ENCODE data around the gene SMTNL1.

Gene SMTNL1, protein sequence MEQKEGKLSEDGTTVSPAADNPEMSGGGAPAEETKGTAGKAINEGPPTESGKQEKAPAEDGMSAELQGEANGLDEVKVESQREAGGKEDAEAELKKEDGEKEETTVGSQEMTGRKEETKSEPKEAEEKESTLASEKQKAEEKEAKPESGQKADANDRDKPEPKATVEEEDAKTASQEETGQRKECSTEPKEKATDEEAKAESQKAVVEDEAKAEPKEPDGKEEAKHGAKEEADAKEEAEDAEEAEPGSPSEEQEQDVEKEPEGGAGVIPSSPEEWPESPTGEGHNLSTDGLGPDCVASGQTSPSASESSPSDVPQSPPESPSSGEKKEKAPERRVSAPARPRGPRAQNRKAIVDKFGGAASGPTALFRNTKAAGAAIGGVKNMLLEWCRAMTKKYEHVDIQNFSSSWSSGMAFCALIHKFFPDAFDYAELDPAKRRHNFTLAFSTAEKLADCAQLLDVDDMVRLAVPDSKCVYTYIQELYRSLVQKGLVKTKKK

DNA sequence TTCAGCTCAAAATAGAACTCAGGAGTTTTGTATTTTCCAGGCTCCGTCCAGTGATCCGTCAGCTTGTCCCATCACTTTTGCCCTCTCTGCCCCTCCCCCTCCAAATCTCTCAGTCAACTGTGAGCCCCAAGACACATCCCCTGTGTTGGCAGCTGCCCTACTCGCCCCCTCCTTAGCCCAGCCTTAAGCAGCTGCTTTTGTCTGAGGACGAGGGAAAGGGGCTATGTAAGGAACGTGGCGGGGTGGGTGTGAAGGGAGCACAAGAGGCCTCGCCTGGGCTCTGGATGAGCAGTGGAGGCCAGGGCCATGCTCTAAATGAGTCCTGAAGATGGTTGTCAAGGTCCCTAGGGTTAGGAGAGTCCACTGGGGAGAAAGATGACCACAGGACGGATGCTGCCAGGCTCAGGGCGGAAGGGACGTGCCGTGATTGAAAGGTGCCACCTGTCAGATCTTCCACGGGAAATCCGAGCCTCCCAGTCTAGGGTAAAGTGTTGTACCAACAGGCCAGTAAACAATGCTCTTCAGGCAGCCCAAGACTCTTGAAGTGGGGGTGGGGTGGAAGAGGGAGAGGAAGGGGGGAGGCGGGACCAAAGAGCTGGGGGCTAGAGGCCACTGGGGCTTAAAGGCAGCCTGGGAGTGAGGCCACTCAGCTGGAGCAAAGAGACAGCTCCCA is at the start of gene SMTNL1:
TSS of gene SMTNL1 (plus strand) at position 649 of the 673 bp plus-strand sequence. CDS start 5,048 bp downstream, outside the sequence.
- no peak for DNase-seq

DNA sequence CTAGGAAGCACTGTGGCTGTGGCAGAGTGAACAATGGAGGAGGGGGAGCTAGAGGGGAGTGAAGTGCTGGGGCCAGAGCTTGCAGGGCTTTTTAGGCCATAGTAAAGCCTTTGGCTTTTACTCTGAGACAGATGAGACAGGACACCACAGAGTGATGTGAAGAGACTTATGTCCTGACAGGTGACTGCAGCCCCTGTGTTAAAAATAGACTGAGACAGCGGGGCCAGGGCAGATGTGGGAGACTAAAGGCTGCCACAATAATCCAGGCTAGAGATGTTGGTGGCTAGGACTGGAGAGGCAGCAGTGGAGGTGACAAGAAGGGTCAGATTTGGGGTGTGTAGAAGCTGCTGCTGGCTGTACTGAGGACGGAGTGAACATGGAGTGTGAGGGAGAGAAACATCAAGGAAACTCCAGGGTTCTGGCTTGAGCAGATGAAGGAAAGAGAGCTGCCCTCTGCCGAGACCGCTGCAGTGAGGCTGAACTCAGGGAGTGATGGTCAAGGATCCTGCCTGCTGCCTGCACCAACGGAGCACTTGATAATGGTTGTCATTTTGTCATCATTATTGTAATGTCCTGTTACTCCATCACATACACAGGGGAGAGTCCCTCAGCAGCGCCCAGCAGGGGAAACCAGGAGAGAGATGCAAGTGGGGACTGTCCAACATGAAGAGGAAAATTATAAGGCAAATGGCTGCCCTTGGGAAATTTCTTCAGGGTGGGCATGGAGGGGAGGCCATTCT is 49.3 kb upstream of the SMTNL1 start:
- DNase-seq = no peak

DNA sequence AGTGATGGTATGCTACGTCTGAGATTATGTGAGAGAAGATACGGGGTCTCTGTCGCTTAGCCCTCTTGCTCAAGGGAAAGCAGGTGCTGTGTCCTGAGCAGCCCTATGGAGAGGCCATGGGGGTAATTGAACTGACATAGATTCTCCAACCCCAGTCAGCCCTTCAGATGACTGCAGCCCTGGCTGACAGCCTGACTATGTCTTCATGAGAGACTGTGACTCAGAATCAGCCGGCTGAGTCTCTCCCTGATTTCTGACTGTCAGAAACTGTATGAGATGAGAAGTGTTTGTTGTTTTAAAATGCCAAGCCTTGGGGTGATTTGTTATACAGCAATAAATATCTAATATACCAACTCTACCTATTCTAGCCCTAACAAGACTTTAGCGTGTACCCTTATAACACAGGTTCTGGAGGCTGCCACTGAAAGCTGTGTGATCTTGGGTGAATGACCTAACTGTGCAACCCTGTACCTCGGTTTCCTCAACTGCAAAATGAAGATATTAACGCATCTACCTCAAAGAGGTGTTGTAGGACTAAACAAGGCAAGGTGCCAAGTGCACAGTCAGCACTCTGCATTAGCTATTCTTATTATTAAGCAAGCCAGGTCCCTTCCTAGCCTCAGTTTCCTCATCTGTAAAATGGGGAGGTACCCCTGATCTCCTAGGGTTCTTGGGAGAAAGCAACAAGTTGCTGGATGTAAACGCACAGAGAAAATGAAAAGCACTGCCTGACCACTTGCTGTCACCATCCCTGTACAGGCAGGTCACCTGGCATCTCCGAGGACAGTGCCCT is 46.7 kb upstream of the SMTNL1 start:
- no peak for DNase-seq

DNA sequence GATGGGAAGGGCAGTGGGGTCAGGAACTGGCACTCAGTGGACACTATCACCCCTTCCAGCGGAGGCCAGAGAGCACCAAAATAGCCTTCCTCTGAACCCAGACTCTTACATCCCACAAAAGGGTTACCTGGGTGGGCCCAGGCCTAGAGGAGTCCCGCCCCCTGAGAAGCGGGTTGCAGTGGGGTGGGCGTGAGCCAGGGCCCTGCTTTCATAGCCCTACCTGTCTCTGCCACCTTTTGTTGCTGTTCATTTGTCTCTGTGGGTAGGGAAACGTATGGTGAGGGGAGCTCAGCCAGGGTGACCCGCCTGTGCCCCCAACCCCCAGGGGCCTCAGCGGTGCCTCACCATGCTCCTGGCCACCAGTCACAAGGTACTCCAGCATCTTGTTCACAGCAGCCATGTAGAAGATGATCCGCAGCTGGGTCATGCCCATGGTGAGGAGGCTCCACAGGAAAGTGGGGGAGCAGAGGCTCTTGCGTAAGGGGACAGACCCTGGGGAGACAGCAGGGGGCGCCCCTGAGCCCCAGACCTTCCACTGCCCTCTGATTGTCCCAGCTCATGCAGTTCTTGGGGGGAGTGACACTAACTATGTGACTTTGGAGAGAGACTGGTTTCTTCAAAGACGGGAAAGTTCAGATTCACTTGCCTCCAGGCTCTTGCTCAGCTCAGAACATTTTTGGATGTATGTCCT is 45.9 kb upstream of the SMTNL1 start:
- no peak for DNase-seq

DNA sequence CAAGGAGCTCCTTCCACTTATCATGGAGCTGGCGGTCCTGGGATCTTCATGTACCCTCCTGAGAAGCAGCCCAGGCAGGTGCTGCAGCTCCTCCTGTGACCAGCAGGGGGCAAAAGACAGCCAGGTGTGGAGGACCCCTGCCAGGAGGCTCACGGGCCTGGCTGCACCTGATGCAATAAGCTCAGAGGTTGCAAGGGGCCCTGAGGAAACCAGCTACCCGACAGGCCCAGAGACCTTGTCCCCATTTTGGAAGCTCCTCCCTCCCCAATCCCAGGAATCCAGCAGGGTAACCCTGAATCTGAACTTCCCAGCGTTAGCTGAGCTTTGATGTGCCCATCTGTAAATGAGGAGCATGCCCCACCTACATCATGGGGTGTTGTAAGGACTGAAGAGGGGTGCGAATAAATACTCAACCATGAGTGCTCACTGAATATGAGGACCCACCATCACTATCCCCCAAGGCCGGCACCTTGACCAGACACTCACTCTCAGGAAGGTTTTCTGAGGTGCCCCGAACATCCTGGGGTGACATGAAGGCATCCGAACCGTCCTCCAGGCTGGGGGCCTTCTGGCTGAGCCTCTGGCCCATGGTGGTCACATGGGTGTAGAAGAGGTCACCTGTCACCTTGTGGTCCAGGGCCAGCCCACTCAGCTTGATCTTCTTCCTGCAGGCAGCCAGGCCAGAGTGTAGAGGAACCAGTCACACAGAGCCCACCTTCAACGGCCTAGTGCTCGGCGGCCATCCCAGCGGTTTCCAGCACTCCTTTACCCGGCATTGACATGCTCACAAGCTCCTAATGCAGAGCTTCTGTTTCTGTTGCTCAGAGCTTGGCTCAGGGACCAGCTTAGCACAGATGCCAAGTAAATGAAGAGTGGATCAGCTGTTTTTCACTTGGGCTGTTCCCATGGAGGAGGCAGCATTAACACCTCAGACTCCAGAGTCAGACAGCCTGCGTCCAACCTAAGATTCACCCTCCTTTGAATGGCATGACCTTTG is 43.6 kb upstream of the SMTNL1 start:
- peak in 1 of 2 experiments; percentile 28 for DNase-seq

DNA sequence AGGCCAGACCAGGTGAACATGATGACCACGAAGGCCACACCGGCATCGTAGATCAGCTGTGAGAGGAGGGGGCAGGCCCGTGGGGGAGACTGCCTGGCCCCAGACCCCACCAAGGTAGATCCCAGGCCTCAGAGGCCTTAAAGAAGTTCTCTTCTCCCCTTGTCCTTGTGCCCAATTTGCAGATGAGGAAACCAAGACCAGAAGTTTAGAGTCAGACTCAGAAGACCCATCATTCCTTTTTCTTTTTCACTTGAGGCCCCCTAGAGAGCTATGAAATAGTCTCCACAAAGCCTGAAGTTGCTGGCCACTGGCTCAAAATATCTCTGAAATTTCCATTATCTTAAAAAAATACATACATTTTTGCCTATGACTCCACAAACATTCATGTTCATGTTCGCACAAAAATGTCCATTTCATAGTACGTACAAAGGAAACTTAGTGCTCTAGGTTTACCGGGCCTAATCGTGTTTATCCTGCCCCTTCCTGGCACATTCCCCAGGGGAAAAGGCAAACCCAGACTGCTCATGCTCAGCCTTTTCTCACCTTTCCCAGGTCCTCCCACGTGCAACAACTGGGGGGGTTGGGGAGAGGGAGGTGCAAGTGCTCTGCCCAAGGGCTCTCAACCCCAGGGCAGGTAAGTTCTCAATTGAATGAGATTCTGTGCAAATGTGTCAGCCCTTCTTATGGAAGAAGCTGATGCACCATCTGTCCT is 41.1 kb upstream of the SMTNL1 start:
- no peak for DNase-seq

DNA sequence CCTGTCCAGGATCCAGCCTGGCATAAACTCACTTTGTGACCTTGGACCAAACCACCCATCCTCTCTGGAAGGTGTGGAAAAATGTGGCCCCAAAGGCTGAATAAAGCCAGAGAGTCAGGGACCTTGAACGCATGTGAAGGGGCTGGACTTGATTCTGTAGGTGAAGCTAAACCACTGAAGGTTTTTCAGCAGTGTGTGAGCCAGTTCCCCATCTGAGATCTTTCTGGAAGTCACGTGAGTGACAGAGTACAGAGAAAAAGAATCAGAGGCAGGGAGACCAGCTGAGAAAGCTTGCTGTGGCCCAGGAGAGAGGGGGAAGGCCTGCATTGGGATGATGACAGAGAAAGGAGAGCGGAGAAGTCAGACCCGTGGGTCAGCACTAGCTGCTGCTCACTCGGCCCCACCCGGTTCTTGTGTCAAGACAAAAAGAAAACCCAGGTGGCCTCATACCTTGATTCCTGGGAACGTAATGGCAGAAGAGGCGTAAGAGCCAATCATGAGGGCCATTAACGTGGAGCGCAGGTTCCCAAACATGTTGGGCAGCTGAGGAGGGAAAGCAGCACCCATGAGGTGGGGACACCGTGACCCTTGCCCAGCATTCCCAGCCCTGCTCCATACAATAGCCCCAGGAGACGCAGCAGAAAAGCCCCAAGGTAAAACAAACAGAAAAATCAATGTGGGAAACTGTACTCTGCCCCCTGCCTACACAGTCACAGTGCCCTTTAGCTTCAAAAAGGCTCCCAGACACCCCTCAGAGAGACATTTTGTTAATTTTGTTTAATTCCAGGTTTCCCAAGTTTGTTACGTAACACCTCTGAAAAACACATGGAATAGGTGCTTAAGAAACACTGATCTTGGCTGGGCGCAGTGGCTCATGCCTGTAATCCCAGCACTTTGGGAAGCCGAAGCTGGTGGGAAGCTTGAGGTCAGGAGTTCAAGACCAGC is 39.8 kb upstream of the SMTNL1 start:
- DNase-seq = no peak

DNA sequence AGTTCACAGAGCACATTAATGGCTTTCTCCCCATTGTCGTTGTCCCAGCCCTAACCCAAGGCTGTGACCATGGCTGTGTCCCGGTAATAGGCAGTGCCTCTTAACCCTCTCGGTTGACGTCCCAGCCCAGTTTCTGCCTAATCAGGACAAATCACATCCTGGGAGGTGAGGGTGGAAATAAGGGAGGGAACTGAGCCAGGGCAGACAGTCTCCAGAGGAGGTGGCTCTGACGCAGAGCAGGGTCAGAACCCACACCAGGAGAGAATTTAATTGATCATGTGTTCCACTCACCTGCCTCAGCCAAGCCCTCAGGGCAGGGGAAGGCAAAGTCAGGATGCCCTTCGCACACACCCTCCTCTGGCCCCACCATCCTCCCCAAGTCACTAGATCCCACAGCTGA is 38.9 kb upstream of the SMTNL1 start:
- no peak for DNase-seq

DNA sequence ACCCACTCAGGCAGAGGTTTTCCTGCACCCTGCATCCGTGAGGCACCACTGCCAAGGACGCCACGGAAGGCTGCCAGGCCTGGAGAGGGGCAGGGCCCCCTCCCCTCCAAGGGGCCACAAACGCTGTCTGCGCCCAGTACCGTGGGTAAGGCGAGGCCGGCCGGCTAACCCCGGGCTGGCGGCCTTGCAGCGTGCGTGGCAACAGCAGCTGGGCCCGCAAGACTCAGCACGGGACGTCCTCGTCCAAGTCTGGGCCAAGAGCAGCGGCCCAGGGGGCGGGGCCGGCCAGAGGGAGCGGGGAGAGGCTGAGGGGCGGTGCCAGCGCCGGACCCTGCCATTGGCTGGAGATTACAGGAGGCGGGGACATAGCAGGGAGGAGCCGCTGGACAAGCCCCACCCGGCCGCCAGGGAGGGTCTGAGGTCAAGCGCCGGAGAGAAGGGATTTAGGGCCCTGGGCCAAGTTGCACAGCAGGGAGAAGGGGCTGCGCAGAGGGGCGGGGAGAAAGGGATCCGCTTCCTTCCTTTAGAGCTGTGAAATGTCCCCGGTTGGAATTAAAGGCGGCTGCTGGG is 37.9 kb upstream of the SMTNL1 start:
- peak in 1 of 2 experiments; percentile 30 for DNase-seq

DNA sequence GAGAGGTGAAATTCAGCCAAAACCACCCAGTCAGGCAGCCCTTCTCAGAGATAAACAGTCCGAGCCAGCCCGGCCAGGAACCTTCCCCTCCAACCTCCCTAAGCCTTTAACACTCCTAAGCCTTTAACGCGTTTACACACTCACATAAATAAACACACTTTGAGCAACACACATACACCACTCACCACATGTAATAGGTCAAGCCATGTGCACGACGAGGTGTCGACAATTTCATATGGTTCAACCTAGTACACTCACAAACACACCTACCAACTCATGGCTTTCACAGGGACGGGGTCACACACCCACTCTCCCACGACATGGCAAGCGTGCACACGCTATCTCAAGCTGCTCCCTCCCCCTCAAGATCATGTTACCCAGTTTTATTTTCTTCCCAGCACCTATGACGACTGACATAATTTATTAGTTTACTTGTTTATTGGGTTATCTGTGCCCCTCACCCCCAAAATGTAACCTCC is 37.4 kb upstream of the SMTNL1 start:
- DNase-seq = no peak

DNA sequence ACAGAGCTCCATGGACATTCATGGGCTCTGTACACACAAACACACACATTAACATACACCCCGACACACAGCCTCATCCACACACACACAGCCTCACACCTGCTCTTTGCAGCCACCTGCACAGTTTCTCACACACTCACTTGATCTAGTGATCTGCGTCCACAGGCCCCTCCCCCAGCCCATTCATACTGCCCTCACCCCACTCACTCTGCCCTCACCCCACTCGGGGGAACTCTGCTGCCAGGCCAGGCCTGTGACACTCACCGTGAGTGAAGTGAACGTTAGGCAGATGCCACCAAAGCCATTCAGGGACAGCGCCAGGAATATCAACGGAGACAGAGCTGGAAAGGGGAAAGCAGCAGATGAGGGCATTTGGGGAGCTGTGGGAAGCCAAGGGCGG is 36.9 kb upstream of the SMTNL1 start:
- DNase-seq = no peak

DNA sequence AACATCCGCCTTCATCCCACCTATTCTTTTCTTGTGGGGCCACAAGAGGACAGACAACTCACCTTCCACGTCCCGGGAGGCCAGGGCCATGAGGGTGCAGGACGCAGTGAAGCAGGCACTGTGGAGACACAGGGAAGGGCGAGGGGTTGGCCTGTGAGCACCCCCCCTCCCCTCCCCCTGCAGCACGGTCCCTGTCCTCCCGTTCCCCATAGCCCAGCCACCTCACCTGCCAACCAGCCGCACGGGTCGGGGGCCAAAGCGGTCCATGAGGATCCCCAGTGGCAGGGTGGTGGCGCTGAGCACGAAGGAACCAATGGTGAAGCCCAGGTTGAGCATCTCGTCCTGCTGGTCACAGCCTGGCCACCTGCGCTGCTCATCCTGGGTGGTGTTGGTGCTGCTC is 36.5 kb upstream of the SMTNL1 start:
- DNase-seq = no peak

DNA sequence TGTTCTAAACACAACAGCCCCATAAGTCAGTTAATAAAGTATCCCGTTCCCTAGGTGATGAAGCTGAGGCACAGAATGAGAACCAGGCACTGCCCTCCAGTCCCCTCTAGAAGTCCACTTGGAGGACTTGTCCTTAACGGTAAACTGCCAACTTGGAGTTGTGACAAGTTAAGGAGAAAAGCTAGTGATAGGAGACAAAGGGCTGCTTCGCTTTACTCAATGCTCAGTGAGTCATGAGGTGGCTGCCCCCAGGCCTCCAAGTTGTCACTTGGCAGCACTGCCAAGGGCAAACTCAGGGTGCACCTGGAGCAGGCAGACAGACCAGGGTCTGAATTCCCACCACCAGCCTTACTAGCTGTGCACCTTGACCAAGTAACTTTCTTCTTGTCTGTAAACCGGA is 35.4 kb upstream of the SMTNL1 start:
- no peak for DNase-seq

DNA sequence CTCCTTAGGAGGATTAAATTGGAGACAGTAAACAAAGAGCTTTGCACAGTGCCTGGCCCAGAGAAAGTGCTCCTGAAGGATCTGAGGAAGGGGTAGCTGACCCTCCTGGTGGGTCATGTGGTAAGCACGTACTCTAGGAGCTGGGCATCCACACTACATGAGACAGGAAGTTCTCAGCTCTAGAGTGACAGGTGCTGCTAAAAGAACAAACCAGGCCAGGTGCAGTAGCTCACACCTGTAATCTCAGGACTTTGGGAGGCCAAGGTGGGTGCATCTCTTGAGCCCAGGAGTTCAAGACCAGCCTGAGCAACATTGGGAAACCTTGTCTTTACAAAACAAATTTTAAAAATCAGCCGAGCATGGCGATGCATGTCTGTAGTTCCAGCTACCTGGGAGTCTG is 35.0 kb upstream of the SMTNL1 start:
- DNase-seq = no peak

DNA sequence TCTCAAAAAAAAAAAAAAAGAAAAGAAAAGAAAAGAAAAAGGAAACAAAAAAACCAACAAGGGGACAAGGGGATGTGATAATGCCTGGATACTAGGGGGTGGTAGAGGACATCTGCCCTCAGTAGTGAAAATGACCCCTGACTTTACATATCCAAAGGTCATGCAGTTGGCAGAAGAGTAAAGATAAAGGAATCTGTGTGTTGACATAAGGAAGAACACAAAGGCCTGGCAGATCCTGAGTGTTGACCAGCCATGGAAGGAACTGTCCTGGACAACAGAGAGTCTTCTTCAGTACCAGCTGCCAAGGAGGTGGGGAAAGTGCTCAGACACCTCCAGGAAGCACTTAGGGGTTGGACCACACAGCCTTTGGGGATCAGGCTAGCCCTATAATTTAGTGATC is 34.5 kb upstream of the SMTNL1 start:
- no peak for DNase-seq

DNA sequence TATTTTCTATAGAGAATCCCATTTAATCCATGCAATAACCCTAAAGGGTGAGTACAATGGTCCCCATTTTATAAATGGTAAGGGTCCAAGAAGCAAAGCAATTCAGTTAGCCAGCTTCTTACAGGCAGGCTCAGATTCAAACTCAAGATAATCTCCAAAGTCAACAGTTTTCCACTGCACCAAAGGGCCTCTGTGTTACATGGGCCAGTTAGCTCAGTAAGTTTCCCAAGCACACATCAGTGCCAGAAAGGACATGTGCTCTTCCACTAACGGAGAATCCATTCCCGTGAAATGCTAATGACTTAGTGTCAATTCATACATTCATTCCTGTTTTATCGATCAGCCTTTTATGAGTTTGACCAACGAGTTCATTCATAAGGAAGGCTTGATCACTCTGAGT is 32.9 kb upstream of the SMTNL1 start:
- no peak for DNase-seq

DNA sequence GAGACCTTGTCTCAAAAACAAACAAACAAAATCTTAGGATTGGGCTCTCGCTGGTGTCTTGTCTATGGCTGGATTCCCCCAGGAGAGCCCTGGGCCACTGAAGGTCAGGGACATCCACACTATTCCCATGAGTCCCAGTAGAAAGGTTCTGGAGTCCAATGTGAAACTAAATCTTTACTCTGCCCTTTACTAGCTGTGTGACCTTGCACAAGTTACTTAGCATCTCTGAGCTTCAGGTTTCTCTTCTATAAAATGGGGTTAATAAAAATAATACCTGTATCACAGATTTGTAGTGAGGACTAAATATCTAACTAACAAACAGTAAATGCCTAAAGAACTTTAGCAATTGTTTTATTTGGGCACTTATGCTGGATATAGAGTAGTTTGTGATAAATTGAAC is 30.9 kb upstream of the SMTNL1 start:
- DNase-seq = no peak

All from NCI-H187 (cell line).